NCI-H1092 treated with DMSO at 0.1 percent for 48 hours (cell line): ENCODE measurements around the gene B4GALT6.

Experiments
- DNase-seq: peaks from one replicate; lab custom pipeline; 2025; lab: John Stamatoyannopoulos, UW

Gene B4GALT6

GRCh38 chr18:31659576-31660177, 24.7 kb downstream of the B4GALT6 start:
- DNase-seq = no peak

- DNase-seq = no peak
Measured at GRCh38 chr18:31658670-31659575, 25.5 kb downstream of the B4GALT6 start.

- peak; percentile 73 for DNase-seq
Measured at GRCh38 chr18:31657823-31658669, 26.3 kb downstream of the B4GALT6 start.

- DNase-seq = no peak
Measured at GRCh38 chr18:31656754-31657153, 27.6 kb downstream of the B4GALT6 start.

- no peak for DNase-seq
Measured at GRCh38 chr18:31655354-31655753, 29.0 kb downstream of the B4GALT6 start.

- no peak for DNase-seq
Measured at GRCh38 chr18:31652877-31653276, 31.5 kb downstream of the B4GALT6 start.

- DNase-seq = no peak
Measured at GRCh38 chr18:31652357-31652756, 32.0 kb downstream of the B4GALT6 start.

- no peak for DNase-seq
Measured at GRCh38 chr18:31651369-31651768, 33.0 kb downstream of the B4GALT6 start.

- peak; percentile 7 for DNase-seq
Measured at GRCh38 chr18:31649978-31650719, 34.2 kb downstream of the B4GALT6 start.

- DNase-seq = no peak
Measured at GRCh38 chr18:31649449-31649848, 34.9 kb downstream of the B4GALT6 start.

- DNase-seq = no peak
Measured at GRCh38 chr18:31648966-31649429, 35.4 kb downstream of the B4GALT6 start.

GRCh38 chr18:31648458-31648857, 35.9 kb downstream of the B4GALT6 start:
- no peak for DNase-seq

- no peak for DNase-seq
Measured at GRCh38 chr18:31647127-31647753, 37.1 kb downstream of the B4GALT6 start.

- DNase-seq = no peak
Measured at GRCh38 chr18:31646332-31647126, 37.9 kb downstream of the B4GALT6 start.

- no peak for DNase-seq
Measured at GRCh38 chr18:31645411-31645810, 39.0 kb downstream of the B4GALT6 start.

GRCh38 chr18:31643003-31643402, 41.4 kb downstream of the B4GALT6 start:
- DNase-seq = no peak

- DNase-seq = no peak
Measured at GRCh38 chr18:31637445-31637844, 46.9 kb downstream of the B4GALT6 start.

GRCh38 chr18:31636387-31636786, 48.0 kb downstream of the B4GALT6 start:
- DNase-seq = no peak

GRCh38 chr18:31634331-31634713, 50.1 kb downstream of the B4GALT6 start:
- no peak for DNase-seq
